COLO829 (cell line): Measurements from ENCODE around the gene ZC3H6.
"Not testable (repeated sequence)": the region's sequence is repeated elsewhere in the genome, so short reads cannot be mapped to it uniquely, and the experiment has no call there.

Experiments used
- DNase-seq: peaks from one replicate; pipeline ENCODE4 v3.0.0; 2012; ENCODE audit warnings: low spot score

The ZC3H6 gene

GRCh38 chr2:112275887-112276773 is 733 bp downstream of the ZC3H6 start:
- DNase-seq = no peak

GRCh38 chr2:112276954-112277353 is 1.6 kb downstream of the ZC3H6 start:
- DNase-seq = no peak

- no peak for DNase-seq
Observed at GRCh38 chr2:112277596-112278220, 2.3 kb downstream of the ZC3H6 start.

- DNase-seq = not testable (repeated sequence)
Observed at GRCh38 chr2:112282066-112282465, 6.7 kb downstream of the ZC3H6 start.

GRCh38 chr2:112283535-112283934 is 8.1 kb downstream of the ZC3H6 start:
- DNase-seq = not testable (repeated sequence)

GRCh38 chr2:112290088-112290487 is 14.7 kb downstream of the ZC3H6 start:
- no peak for DNase-seq

GRCh38 chr2:112290648-112291047 is 15.3 kb downstream of the ZC3H6 start:
- DNase-seq = no peak

GRCh38 chr2:112293636-112294401 is 18.4 kb downstream of the ZC3H6 start:
- DNase-seq = no peak

GRCh38 chr2:112295407-112296078 is 20.1 kb downstream of the ZC3H6 start:
- no peak for DNase-seq

GRCh38 chr2:112296407-112296806 is 21.0 kb downstream of the ZC3H6 start:
- DNase-seq = no peak

GRCh38 chr2:112301171-112301584 is 25.8 kb downstream of the ZC3H6 start:
- no peak for DNase-seq

- DNase-seq = no peak
Observed at GRCh38 chr2:112301973-112302372, 26.6 kb downstream of the ZC3H6 start.

- DNase-seq = no peak
Observed at GRCh38 chr2:112304298-112304941, 29.0 kb downstream of the ZC3H6 start.

GRCh38 chr2:112305132-112305531 is 29.7 kb downstream of the ZC3H6 start:
- DNase-seq = no peak

GRCh38 chr2:112310906-112311305 is 35.5 kb downstream of the ZC3H6 start:
- no peak for DNase-seq

- no peak for DNase-seq
Observed at GRCh38 chr2:112311932-112312331, 36.5 kb downstream of the ZC3H6 start.

- no peak for DNase-seq
Observed at GRCh38 chr2:112312821-112313220, 37.4 kb downstream of the ZC3H6 start.

- DNase-seq = no peak
Observed at GRCh38 chr2:112314856-112315255, 39.5 kb downstream of the ZC3H6 start.

GRCh38 chr2:112317303-112318158 is 42.1 kb downstream of the ZC3H6 start:
- DNase-seq = no peak

- no peak for DNase-seq
Observed at GRCh38 chr2:112318515-112318914, 43.1 kb downstream of the ZC3H6 start.
